Gastroesophageal sphincter (tissue), 4 donors: Measurements from ENCODE around the gene SLC7A6. TPM values are rescaled to one million over a fixed set of nuclear protein-coding genes. Genes with fewer than 3 reads are reported as not detected.

Source experiments
- ATAC-seq: fragments of 150-250 bp; one replicate; pipeline ENCODE4 v1.9.1; 2016; ENCODE audit warnings: mild to moderate bottlenecking, moderate library complexity
- H3K27ac ChIP-seq, 4 donors: fragments of 200-600 bp; sonication (generic) in 3 of 4; 1 replicate in 3 of 4; 2 replicates in 1 of 4; pipeline ENCODE4 v1.5.1; 2016 to 2019
- H3K27me3 ChIP-seq: fragments of 200-600 bp; sonication (generic); one replicate; pipeline ENCODE4 v1.5.1; 2019
- H3K36me3 ChIP-seq, 2 donors: fragments of 200-600 bp; sonication (generic); one replicate each; pipeline ENCODE4 v1.5.1; 2019; ENCODE audit warnings: control low read depth in 1 of 2
- H3K4me1 ChIP-seq, 3 donors: fragments of 200-600 bp; sonication (generic); 1 replicate in 2 of 3; 2 replicates in 1 of 3; pipeline ENCODE4 v1.5.1; 2016 to 2019; ENCODE audit warnings: control low read depth in 2 of 3
- H3K4me3 ChIP-seq, 2 donors: fragments of 200-600 bp; sonication (generic); one replicate each; pipeline ENCODE4 v1.5.1; 2019; ENCODE audit warnings: mild to moderate bottlenecking in 1 of 2, moderate library complexity in 1 of 2
- H3K9me3 ChIP-seq, 3 donors: fragments of 200-600 bp; sonication (generic); one replicate each; pipeline ENCODE4 v1.5.1; 2017 to 2019; ENCODE audit warnings: control low read depth in 2 of 3
- CTCF ChIP-seq, 4 experiments: fragments of 200-600 bp in 2 of 4; fragments of 450-650 bp in 2 of 4; sonication (generic) in 1 of 4; IDR thresholded peaks; one replicate each; pipeline ENCODE4 v1.5.1; 2017 to 2019; ENCODE audit warnings: antibody characterized with exemption in 4 of 4, mild to moderate bottlenecking in 2 of 4, moderate library complexity in 2 of 4
- EP300 ChIP-seq: sonication (generic); formaldehyde crosslinking; IDR thresholded peaks from one replicate; pipeline ENCODE4 v1.6.1; 2017; ENCODE audit warnings: antibody characterized with exemption, mild to moderate bottlenecking
- POLR2A ChIP-seq, 2 donors: fragments of 450-650 bp; IDR thresholded peaks; one replicate each; pipeline ENCODE4 v1.6.1; 2017; ENCODE audit warnings: antibody characterized with exemption in 2 of 2, mild to moderate bottlenecking in 2 of 2, moderate library complexity in 1 of 2
- POLR2AphosphoS5 ChIP-seq: sonication (generic); formaldehyde crosslinking; IDR thresholded peaks from one replicate; pipeline ENCODE4 v1.6.1; 2017; ENCODE audit warnings: antibody characterized with exemption
- WGBS, 2 donors: methylation state at CpG; one replicate each; pipeline ENCODE4 v1.1.5; 2018; ENCODE audit warnings: low coverage in 1 of 2; 5-methylcytosine and 5-hydroxymethylcytosine counted together
- total RNA-seq, 4 donors: library from RNA; depleted of rRNA; stranded (reverse); fragments of >200 nt; gene quantifications; one replicate each; pipeline ENCODE4 v1.1.0, GENCODE V29; 2016

The SLC7A6 gene
- total RNA-seq, 4 donors from 2014 or later: 19.1 to 51.5 (median 33.7) TPM

- Histone ChIP-seq H3K9me3 (no peaks in the 10 kb centered on the region), H3K27me3 (no peaks in the 10 kb centered on the region), H3K4me1 (peaks cover 0 to 18% (median 0%) of the 10 kb centered on the region in 3 donors), H3K27ac (peak overlapping the region in 3 of 4 donors; percentile 29 to 46 (median 41)), H3K36me3 (peaks cover 0 to 64% of the 10 kb centered on the region in 2 donors), H3K4me3 (no peak overlapping the region)
- no peak for ATAC-seq
- TF ChIP-seq EP300 (no peak), POLR2AphosphoS5 (no peak), CTCF (IDR thresholded peaks at IDR 0.05) (no peak), POLR2A (IDR thresholded peaks at IDR 0.05) (no peak)
- WGBS, 2 donors: 11 to 18% methylated on average over 2 to 4 of the region's 4 CpGs
Measured at GRCh38 chr16:68331879-68332410, 67.6 kb downstream of the SLC7A6 start.

DNA sequence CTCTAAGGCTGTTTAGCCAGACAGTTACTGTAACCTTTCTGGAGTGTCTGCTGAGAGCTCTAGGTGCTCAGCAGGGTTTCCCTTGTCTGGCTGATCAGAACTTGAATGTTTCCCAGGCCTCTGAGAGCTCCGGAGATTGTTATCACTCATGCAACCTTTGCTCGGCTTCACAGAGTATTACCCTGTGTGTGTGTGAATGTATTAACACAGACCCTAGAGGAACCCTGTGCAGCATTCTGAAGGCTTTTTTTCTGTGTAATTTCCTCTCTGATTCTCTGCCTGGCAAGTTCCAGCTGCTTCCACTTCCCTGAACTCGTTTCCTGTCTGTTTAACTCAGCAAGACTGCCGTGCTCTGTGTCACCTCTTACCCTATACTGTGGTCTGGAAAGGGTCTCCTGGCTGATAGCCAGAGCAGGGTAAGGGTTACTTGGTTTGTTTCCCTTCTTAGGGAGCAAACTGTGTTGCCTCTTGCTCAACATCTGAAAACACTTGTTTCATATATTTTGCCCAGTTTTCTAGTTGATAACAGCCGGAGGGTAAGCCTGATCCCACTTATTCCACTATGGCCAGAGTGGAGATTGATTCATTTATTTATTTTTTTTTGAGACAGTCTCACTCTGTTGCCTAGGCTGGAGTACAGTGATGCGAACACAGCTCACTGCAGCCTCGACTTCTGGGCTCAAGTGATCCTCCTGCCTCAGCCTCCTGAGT, 68.2 kb downstream of the SLC7A6 start:
- ATAC-seq: peak; percentile 30
- peaks cover 0 to 18% (median 0%) of the 10 kb centered on the region in 3 donors for H3K4me1 ChIP-seq
- peak overlapping the region in 3 of 4 donors; percentile 29 to 46 (median 41) for H3K27ac ChIP-seq
- WGBS, 2 donors: 56 to 60% methylated on average over 3 to 7 of the region's 7 CpGs
- peaks cover 0 to 65% of the 10 kb centered on the region in 2 donors for H3K36me3 ChIP-seq
- H3K9me3 ChIP-seq: no peaks in the 10 kb centered on the region
- no peaks in the 10 kb centered on the region for H3K27me3 ChIP-seq
- TF ChIP-seq POLR2AphosphoS5: no peak
- TF ChIP-seq CTCF (IDR thresholded peaks at IDR 0.05): no peak
- TF ChIP-seq EP300: no peak
- H3K4me3 ChIP-seq: no peak overlapping the region

DNA sequence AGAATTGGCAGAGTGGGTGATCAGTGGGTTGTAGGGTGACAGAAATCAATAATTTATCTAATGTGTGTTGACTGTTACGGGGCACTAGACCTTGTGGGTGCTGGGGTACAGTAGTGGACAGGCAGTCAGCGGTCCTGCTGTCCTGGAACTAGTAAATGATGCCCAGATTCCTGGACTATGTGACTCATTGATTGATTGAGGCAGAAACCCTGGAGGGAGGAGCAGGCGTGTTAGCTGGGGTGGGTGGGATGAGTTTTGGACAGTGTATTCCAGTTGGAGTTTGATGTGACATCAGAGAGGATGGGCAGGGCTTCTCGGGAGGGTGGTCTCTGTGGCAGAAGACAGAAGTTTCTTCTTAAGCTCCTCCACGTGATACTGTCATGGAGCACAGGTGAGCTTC, 70.8 kb downstream of the SLC7A6 start:
- peaks cover 0 to 18% (median 0%) of the 10 kb centered on the region in 3 donors for H3K4me1 ChIP-seq
- H3K27ac ChIP-seq: no peak overlapping the region
- peaks cover 0 to 79% of the 10 kb centered on the region in 2 donors for H3K36me3 ChIP-seq
- H3K27me3 ChIP-seq: no peaks in the 10 kb centered on the region
- H3K9me3 ChIP-seq: no peaks in the 10 kb centered on the region
- peak; percentile 35 for ATAC-seq
- no peak overlapping the region for H3K4me3 ChIP-seq
- no peak for TF ChIP-seq POLR2AphosphoS5
- TF ChIP-seq EP300: no peak
- no peak for TF ChIP-seq POLR2A (IDR thresholded peaks at IDR 0.05)
- no peak for TF ChIP-seq CTCF (IDR thresholded peaks at IDR 0.05)
- 82 to 84% methylated on average over 4 to 5 of the region's 5 CpGs for WGBS, 2 donors

GRCh38 chr16:68338326-68339119, 74.2 kb downstream of the SLC7A6 start:
- H3K9me3 ChIP-seq: no peaks in the 10 kb centered on the region
- no peak for ATAC-seq
- no peak for TF ChIP-seq EP300
- H3K36me3 ChIP-seq: peaks cover 0 to 94% of the 10 kb centered on the region in 2 donors
- H3K4me3 ChIP-seq: no peak overlapping the region
- H3K27me3 ChIP-seq: no peaks in the 10 kb centered on the region
- no peak overlapping the region for H3K27ac ChIP-seq
- 89 to 93% methylated on average over 3 to 13 of the region's 16 CpGs for WGBS, 2 donors
- H3K4me1 ChIP-seq: peaks cover 0 to 1% (median 0%) of the 10 kb centered on the region in 3 donors

DNA sequence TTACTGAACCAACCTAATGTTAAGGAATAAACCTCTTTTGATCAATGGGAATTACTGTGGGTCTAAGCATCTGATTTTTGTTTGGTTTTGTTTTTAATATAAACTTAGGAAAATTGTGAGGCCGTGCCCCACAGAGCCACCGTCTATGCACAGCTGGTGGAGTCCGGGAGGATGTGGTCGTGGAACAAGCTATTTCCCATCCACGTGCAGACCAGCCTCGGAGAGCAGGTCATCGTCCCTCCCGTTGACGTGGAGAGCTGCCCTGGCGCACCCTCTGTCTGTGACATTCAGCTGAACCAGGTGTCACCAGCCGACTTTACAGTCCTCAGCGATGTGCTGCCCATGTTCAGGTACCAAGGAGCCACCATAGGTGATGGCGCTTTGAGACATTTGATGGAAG, 74.9 kb downstream of the SLC7A6 start:
- peaks cover 0 to 94% of the 10 kb centered on the region in 2 donors for H3K36me3 ChIP-seq
- no peak overlapping the region for H3K4me3 ChIP-seq
- H3K4me1 ChIP-seq: no peaks in the 10 kb centered on the region
- no peaks in the 10 kb centered on the region for H3K27me3 ChIP-seq
- 81 to 89% methylated on average over 6 to 8 of the region's 13 CpGs for WGBS, 2 donors
- H3K27ac ChIP-seq: no peak overlapping the region
- no peaks in the 10 kb centered on the region for H3K9me3 ChIP-seq
- TF ChIP-seq POLR2A (IDR thresholded peaks at IDR 0.05) (no peak), CTCF (IDR thresholded peaks at IDR 0.05) (no peak), EP300 (no peak), POLR2AphosphoS5 (no peak)
- ATAC-seq: no peak
